HUES64 (cell line): ENCODE results near the gene MFSD6.

Experiments used
- H3K27ac ChIP-seq: 2 replicates; pipeline ENCODE4 v1.7.0; 2013; ENCODE audit warnings: low read depth, low read length, inconsistent platforms
- H3K27me3 ChIP-seq: 2 replicates; pipeline ENCODE4 v1.6.1; 2013; ENCODE audit warnings: mild to moderate bottlenecking, low read length; ENCODE audit not compliant: insufficient read depth
- H3K36me3 ChIP-seq: 2 replicates; pipeline ENCODE4 v1.6.1; 2013; ENCODE audit warnings: mild to moderate bottlenecking, low read length; ENCODE audit not compliant: insufficient read depth
- H3K4me1 ChIP-seq: 2 replicates; pipeline ENCODE4 v1.6.1; 2013; ENCODE audit warnings: mild to moderate bottlenecking, low read length, moderate library complexity; ENCODE audit not compliant: insufficient read depth
- H3K4me3 ChIP-seq: 2 replicates; pipeline ENCODE4 v1.5.1; 2013; ENCODE audit warnings: mild to moderate bottlenecking, low read length, moderate library complexity
- H3K9ac ChIP-seq: 2 replicates; pipeline ENCODE4 v1.6.1; 2013; ENCODE audit warnings: mild to moderate bottlenecking, low read depth, low read length
- H3K9me3 ChIP-seq: 2 replicates; pipeline ENCODE4 v1.6.1; 2013; ENCODE audit warnings: low read depth, low read length; ENCODE audit not compliant: insufficient read depth
- WGBS: fragments of 150-250, 120-280 bp; methylation state at CpG from one replicate; pipeline ENCODE4 v1.1.7; 2013; ENCODE audit warnings: missing lambda C conversion rate; 5-methylcytosine and 5-hydroxymethylcytosine counted together

The MFSD6 gene

GRCh38 chr2:190524928-190525327, 116.8 kb downstream of the MFSD6 start:
- no peak overlapping the region for H3K27ac ChIP-seq
- H3K9ac ChIP-seq: no peak overlapping the region
- H3K4me1 ChIP-seq: peaks cover 10% of the 10 kb centered on the region
- no peaks in the 10 kb centered on the region for H3K9me3 ChIP-seq
- no peaks in the 10 kb centered on the region for H3K27me3 ChIP-seq
- no peak overlapping the region for H3K4me3 ChIP-seq
- H3K36me3 ChIP-seq: no peaks in the 10 kb centered on the region

- 93% methylated on average over 4 of the region's 4 CpGs for WGBS
- no peaks in the 10 kb centered on the region for H3K27me3 ChIP-seq
- no peak overlapping the region for H3K27ac ChIP-seq
- no peaks in the 10 kb centered on the region for H3K36me3 ChIP-seq
- no peak overlapping the region for H3K4me3 ChIP-seq
- no peak overlapping the region for H3K9ac ChIP-seq
- H3K4me1 ChIP-seq: peaks cover 10% of the 10 kb centered on the region
- H3K9me3 ChIP-seq: no peaks in the 10 kb centered on the region
Measured at GRCh38 chr2:190526105-190526750, 118.1 kb downstream of the MFSD6 start.

- H3K36me3 ChIP-seq: no peaks in the 10 kb centered on the region
- H3K9ac ChIP-seq: no peak overlapping the region
- no peaks in the 10 kb centered on the region for H3K9me3 ChIP-seq
- no peaks in the 10 kb centered on the region for H3K27me3 ChIP-seq
- no peak overlapping the region for H3K4me3 ChIP-seq
- WGBS: 96% methylated on average over 4 of the region's 4 CpGs
- H3K4me1 ChIP-seq: peaks cover 10% of the 10 kb centered on the region
- H3K27ac ChIP-seq: no peak overlapping the region
Measured at GRCh38 chr2:190527214-190527613, 119.1 kb downstream of the MFSD6 start.

GRCh38 chr2:190527918-190528317, 119.8 kb downstream of the MFSD6 start:
- H3K36me3 ChIP-seq: no peaks in the 10 kb centered on the region
- no peak overlapping the region for H3K27ac ChIP-seq
- H3K4me1 ChIP-seq: peaks cover 10% of the 10 kb centered on the region
- H3K9ac ChIP-seq: no peak overlapping the region
- no peaks in the 10 kb centered on the region for H3K9me3 ChIP-seq
- H3K4me3 ChIP-seq: no peak overlapping the region
- H3K27me3 ChIP-seq: no peaks in the 10 kb centered on the region

- no peaks in the 10 kb centered on the region for H3K36me3 ChIP-seq
- 85% methylated on average over 1 of the region's 1 CpG for WGBS
- no peak overlapping the region for H3K9ac ChIP-seq
- H3K4me1 ChIP-seq: peaks cover 10% of the 10 kb centered on the region
- no peaks in the 10 kb centered on the region for H3K27me3 ChIP-seq
- no peaks in the 10 kb centered on the region for H3K9me3 ChIP-seq
- no peak overlapping the region for H3K4me3 ChIP-seq
- H3K27ac ChIP-seq: no peak overlapping the region
Measured at GRCh38 chr2:190528521-190529001, 120.4 kb downstream of the MFSD6 start.

GRCh38 chr2:190529486-190530247, 121.5 kb downstream of the MFSD6 start:
- Histone ChIP-seq H3K9ac (no peak overlapping the region), H3K4me1 (peaks cover 13% of the 10 kb centered on the region), H3K9me3 (no peaks in the 10 kb centered on the region), H3K27me3 (no peaks in the 10 kb centered on the region), H3K27ac (no peak overlapping the region), H3K36me3 (no peaks in the 10 kb centered on the region), H3K4me3 (no peak overlapping the region)
- 91% methylated on average over 3 of the region's 3 CpGs for WGBS

- WGBS: 88% methylated on average over 6 of the region's 6 CpGs
- Histone ChIP-seq H3K4me3 (no peak overlapping the region), H3K27ac (no peak overlapping the region), H3K27me3 (no peaks in the 10 kb centered on the region), H3K36me3 (no peaks in the 10 kb centered on the region), H3K9ac (no peak overlapping the region), H3K9me3 (no peaks in the 10 kb centered on the region), H3K4me1 (peaks cover 18% of the 10 kb centered on the region)
Measured at GRCh38 chr2:190530248-190530900, 122.2 kb downstream of the MFSD6 start.

GRCh38 chr2:190532581-190532980, 124.4 kb downstream of the MFSD6 start:
- Histone ChIP-seq H3K4me1 (peaks cover 34% of the 10 kb centered on the region), H3K27ac (no peak overlapping the region), H3K27me3 (no peaks in the 10 kb centered on the region), H3K36me3 (no peaks in the 10 kb centered on the region), H3K4me3 (no peak overlapping the region), H3K9me3 (peaks cover 2% of the 10 kb centered on the region), H3K9ac (no peak overlapping the region)
- WGBS: 97% methylated on average over 4 of the region's 4 CpGs

- H3K4me3 ChIP-seq: peak overlapping the region; percentile 78
- peaks cover 9% of the 10 kb centered on the region for H3K9me3 ChIP-seq
- H3K27me3 ChIP-seq: no peaks in the 10 kb centered on the region
- H3K36me3 ChIP-seq: no peaks in the 10 kb centered on the region
- WGBS: 84% methylated on average over 8 of the region's 10 CpGs
- peak overlapping the region; percentile 85; the same call in 1 of the 2 replicates for H3K9ac ChIP-seq
- H3K4me1 ChIP-seq: peaks cover 27% of the 10 kb centered on the region
- H3K27ac ChIP-seq: no peak overlapping the region; the same call in 1 of the 2 replicates
Measured at GRCh38 chr2:190533175-190533967, 125.2 kb downstream of the MFSD6 start.

GRCh38 chr2:190533968-190534309, 125.8 kb downstream of the MFSD6 start:
- peaks cover 15% of the 10 kb centered on the region for H3K9me3 ChIP-seq
- no peaks in the 10 kb centered on the region for H3K36me3 ChIP-seq
- peak overlapping the region; percentile 78 for H3K4me3 ChIP-seq
- H3K9ac ChIP-seq: peak overlapping the region; percentile 85
- H3K4me1 ChIP-seq: peaks cover 24% of the 10 kb centered on the region
- no peaks in the 10 kb centered on the region for H3K27me3 ChIP-seq
- H3K27ac ChIP-seq: peak overlapping the region; percentile 96
- WGBS: 59% methylated on average over 13 of the region's 13 CpGs
